ENCODE data around the gene ZG16B. TPM values are rescaled to one million over a fixed set of nuclear protein-coding genes. Genes with fewer than 3 reads are reported as not detected.

The ZG16B gene
- total RNA-seq, 1 experiment from 2014 or later: 2.3 TPM

GRCh38 chr16:2827374-2827791 lies 2.7 kb upstream of the ZG16B start (continued):
- TF ChIP-seq REST (IDR thresholded peaks at IDR 0.05; ENCODE audit: low read depth) (no peak), SRF (IDR thresholded peaks at IDR 0.05; ENCODE audit: low read depth) (no peak)

DNA sequence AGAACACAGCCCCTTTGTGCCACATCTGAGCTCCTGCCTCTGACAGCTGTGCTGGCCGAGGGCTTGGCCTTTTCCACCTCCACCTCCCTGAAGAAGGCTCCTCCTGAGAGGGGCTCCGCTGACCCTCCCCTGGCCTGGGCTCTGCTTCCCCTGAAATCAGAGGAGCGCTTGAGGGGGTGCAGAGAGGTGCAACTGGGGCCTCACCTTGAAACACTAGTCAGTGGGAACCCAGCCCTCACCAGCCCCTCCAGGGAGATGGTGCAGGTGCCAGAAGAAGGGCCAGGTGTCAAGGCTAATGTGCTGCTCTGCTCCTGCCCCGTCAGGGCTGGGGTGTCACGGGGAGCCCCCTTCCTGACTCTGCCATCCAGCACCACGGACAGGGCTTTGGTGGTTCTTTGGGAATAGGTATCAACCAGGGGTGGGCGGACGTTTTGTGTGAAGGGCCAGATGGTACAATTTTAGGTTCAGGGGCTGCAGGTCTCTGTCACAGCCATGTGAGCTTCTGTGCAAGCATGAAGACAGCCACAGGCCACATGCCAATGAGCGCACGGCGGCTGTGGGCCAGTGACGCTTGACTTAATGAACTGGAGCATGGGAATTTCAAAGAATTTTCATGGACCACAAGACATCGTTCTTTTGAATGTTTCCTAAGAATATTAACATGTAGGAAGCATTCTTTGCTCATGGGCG lies 2.1 kb upstream of the ZG16B start:
- H3K36me3 ChIP-seq (ENCODE audit: control insufficient read depth in 1 of 2, insufficient read depth in 2 of 2, low read length in 2 of 2): no peaks in the 10 kb centered on the region
- no peak overlapping the region for H3K4me2 ChIP-seq (ENCODE audit: low read length)
- no peak overlapping the region for H3K9ac ChIP-seq (ENCODE audit: low read length)
- H3K4me1 ChIP-seq (ENCODE audit: control insufficient read depth in 1 of 2, insufficient read depth in 2 of 2, low read length in 2 of 2): no peaks in the 10 kb centered on the region
- H3K27ac ChIP-seq (ENCODE audit: low read depth, low read length): no peak overlapping the region
- no peaks in the 10 kb centered on the region for H3K27me3 ChIP-seq (ENCODE audit: insufficient read depth, low read length)
- intact Hi-C loops (cut with micrococcal nuclease): no loop called here
- no peak overlapping the region for H3K4me3 ChIP-seq (replicated peaks in 1 of 2; ENCODE audit: low read depth in 1 of 2, low read length in 2 of 2)
- CTCF ChIA-PET: no interaction called here
- no peak overlapping the region for H2AFZ ChIP-seq (ENCODE audit: low read depth, low read length, poor library complexity, severe bottlenecking)
- no peak for TF ChIP-seq EGR1 (IDR thresholded peaks at IDR 0.05; ENCODE audit: low read depth)
- TF ChIP-seq EZH2 (IDR thresholded peaks at IDR 0.05): no peak
- H3K9me2 ChIP-seq (ENCODE audit: insufficient read depth): no peaks in the 10 kb centered on the region
- H3K9me3 ChIP-seq (ENCODE audit: control insufficient read depth in 1 of 2, insufficient read depth in 1 of 2, low read depth in 1 of 2, low read length in 2 of 2): no peaks in the 10 kb centered on the region
- RAD21 ChIA-PET (ENCODE audit: low non-redundant PET in 1 of 2, low total read pairs in 2 of 2, uncharacterized antibody in 2 of 2, unreplicated experiment in 2 of 2): no interaction called here
- no peak for DNase-seq (ENCODE audit: low read depth, low spot score)
- H4K20me1 ChIP-seq (ENCODE audit: insufficient read depth): no peaks in the 10 kb centered on the region
- BruUV-seq (replicated peaks): no TSS peak
- no peak for ATAC-seq
- POLR2A ChIA-PET: no interaction called here
- H3K79me2 ChIP-seq (ENCODE audit: insufficient read depth, low read length): no peaks in the 10 kb centered on the region

- ChIA-PET POLR2A (no interaction called here), RAD21 (ENCODE audit: low non-redundant PET in 1 of 2, low total read pairs in 2 of 2, uncharacterized antibody in 2 of 2, unreplicated experiment in 2 of 2) (no interaction called here), CTCF (no interaction called here)
- TF ChIP-seq SIN3A (IDR thresholded peaks at IDR 0.05; ENCODE audit: low read depth) (no peak), ZBTB33 (IDR thresholded peaks at IDR 0.05; ENCODE audit: extremely low read depth, insufficient replicate concordance, low read length) (no peak), POLR2AphosphoS5 (IDR thresholded peaks at IDR 0.05; ENCODE audit: low read depth, low read length) (no peak)
- ATAC-seq (no peak), DNase-seq (ENCODE audit: low read depth, low spot score) (no peak)
- no TSS peak for BruUV-seq (replicated peaks)
- Histone ChIP-seq H3K4me2 (ENCODE audit: low read length) (no peak overlapping the region), H4K20me1 (ENCODE audit: insufficient read depth) (no peaks in the 10 kb centered on the region), H3K4me1 (ENCODE audit: control insufficient read depth in 1 of 2, insufficient read depth in 2 of 2, low read length in 2 of 2) (no peaks in the 10 kb centered on the region), H3K9ac (ENCODE audit: low read length) (no peak overlapping the region), H3K9me2 (ENCODE audit: insufficient read depth) (no peaks in the 10 kb centered on the region), H3K27ac (ENCODE audit: low read depth, low read length) (no peak overlapping the region), H3K79me2 (ENCODE audit: insufficient read depth, low read length) (no peaks in the 10 kb centered on the region), H3K4me3 (replicated peaks in 1 of 2; ENCODE audit: low read depth in 1 of 2, low read length in 2 of 2) (no peak overlapping the region), H2AFZ (ENCODE audit: low read depth, low read length, poor library complexity, severe bottlenecking) (no peak overlapping the region), H3K27me3 (ENCODE audit: insufficient read depth, low read length) (no peaks in the 10 kb centered on the region), H3K9me3 (ENCODE audit: control insufficient read depth in 1 of 2, insufficient read depth in 1 of 2, low read depth in 1 of 2, low read length in 2 of 2) (no peaks in the 10 kb centered on the region), H3K36me3 (ENCODE audit: control insufficient read depth in 1 of 2, insufficient read depth in 2 of 2, low read length in 2 of 2) (no peaks in the 10 kb centered on the region)
- intact Hi-C loops (cut with micrococcal nuclease): no loop called here
Observed at GRCh38 chr16:2828521-2828840, 1.6 kb upstream of the ZG16B start.
